ENCODE data around the gene AHSP. TPM values are rescaled to one million over a fixed set of nuclear protein-coding genes. Genes with fewer than 3 reads are reported as not detected.
"Not testable (repeated sequence)": the region's sequence is repeated elsewhere in the genome, so short reads cannot be mapped to it uniquely, and the experiment has no call there.

The AHSP gene
- total RNA-seq, 1 donor from 2014 or later: not detected

- no peak for FAIRE-seq
- TF ChIP-seq CTCF (IDR thresholded peaks at IDR 0.05; ENCODE audit: insufficient read depth, low read length, severe bottlenecking): no peak
- H3K27me3 ChIP-seq (ENCODE audit: control insufficient read depth, insufficient read depth, low read length): no peaks in the 10 kb centered on the region
- DNase-seq (ENCODE audit: low read depth): no peak
- no peak overlapping the region for H3K4me3 ChIP-seq (ENCODE audit: low read depth, low read length)
- peaks cover 24% of the 10 kb centered on the region for H3K36me3 ChIP-seq (ENCODE audit: control insufficient read depth, insufficient read depth, low read length)
These were observed 31.0 kb upstream of the AHSP start for GRCh38 chr16:31496670-31497069.

GRCh38 chr16:31498493-31498892, 29.2 kb upstream of the AHSP start:
- Histone ChIP-seq H3K36me3 (ENCODE audit: control insufficient read depth, insufficient read depth, low read length) (peaks cover 19% of the 10 kb centered on the region), H3K27me3 (ENCODE audit: control insufficient read depth, insufficient read depth, low read length) (no peaks in the 10 kb centered on the region), H3K4me3 (ENCODE audit: low read depth, low read length) (no peak overlapping the region)
- TF ChIP-seq CTCF (IDR thresholded peaks at IDR 0.05; ENCODE audit: insufficient read depth, low read length, severe bottlenecking): no peak
- no peak for DNase-seq (ENCODE audit: low read depth)
- no peak for FAIRE-seq

- H3K27me3 ChIP-seq (ENCODE audit: control insufficient read depth, insufficient read depth, low read length): no peaks in the 10 kb centered on the region
- TF ChIP-seq CTCF (IDR thresholded peaks at IDR 0.05; ENCODE audit: insufficient read depth, low read length, severe bottlenecking): no peak
- FAIRE-seq (no peak), DNase-seq (ENCODE audit: low read depth) (no peak)
- no peak overlapping the region for H3K4me3 ChIP-seq (ENCODE audit: low read depth, low read length)
- peaks cover 15% of the 10 kb centered on the region for H3K36me3 ChIP-seq (ENCODE audit: control insufficient read depth, insufficient read depth, low read length)
These were observed 27.8 kb upstream of the AHSP start for GRCh38 chr16:31499928-31500327.

- Histone ChIP-seq H3K27me3 (ENCODE audit: control insufficient read depth, insufficient read depth, low read length) (no peaks in the 10 kb centered on the region), H3K36me3 (ENCODE audit: control insufficient read depth, insufficient read depth, low read length) (peaks cover 17% of the 10 kb centered on the region), H3K4me3 (ENCODE audit: low read depth, low read length) (no peak overlapping the region)
- no peak for TF ChIP-seq CTCF (IDR thresholded peaks at IDR 0.05; ENCODE audit: insufficient read depth, low read length, severe bottlenecking)
- no peak for DNase-seq (ENCODE audit: low read depth)
- no peak for FAIRE-seq
These were observed 26.3 kb upstream of the AHSP start for GRCh38 chr16:31501226-31501965.

GRCh38 chr16:31501966-31502348, 25.7 kb upstream of the AHSP start:
- no peak for FAIRE-seq
- TF ChIP-seq CTCF (IDR thresholded peaks at IDR 0.05; ENCODE audit: insufficient read depth, low read length, severe bottlenecking): no peak
- H3K36me3 ChIP-seq (ENCODE audit: control insufficient read depth, insufficient read depth, low read length): peaks cover 15% of the 10 kb centered on the region

GRCh38 chr16:31502981-31503380, 24.7 kb upstream of the AHSP start:
- no peak for DNase-seq (ENCODE audit: low read depth)
- H3K4me3 ChIP-seq (ENCODE audit: low read depth, low read length): no peak overlapping the region

More at GRCh38 chr16:31501966-31502348, 25.7 kb upstream of the AHSP start:
- Histone ChIP-seq H3K4me3 (ENCODE audit: low read depth, low read length) (no peak overlapping the region), H3K27me3 (ENCODE audit: control insufficient read depth, insufficient read depth, low read length) (no peaks in the 10 kb centered on the region)
- no peak for DNase-seq (ENCODE audit: low read depth)

GRCh38 chr16:31503555-31503954, 24.1 kb upstream of the AHSP start:
- H3K4me3 ChIP-seq (ENCODE audit: low read depth, low read length); H3K27me3 ChIP-seq (ENCODE audit: control insufficient read depth, insufficient read depth, low read length); DNase-seq (ENCODE audit: low read depth); FAIRE-seq; H3K36me3 ChIP-seq (ENCODE audit: control insufficient read depth, insufficient read depth, low read length): not testable (repeated sequence)

More at GRCh38 chr16:31502981-31503380, 24.7 kb upstream of the AHSP start:
- H3K27me3 ChIP-seq (ENCODE audit: control insufficient read depth, insufficient read depth, low read length): no peaks in the 10 kb centered on the region
- FAIRE-seq: no peak
- peaks cover 12% of the 10 kb centered on the region for H3K36me3 ChIP-seq (ENCODE audit: control insufficient read depth, insufficient read depth, low read length)
- no peak for TF ChIP-seq CTCF (IDR thresholded peaks at IDR 0.05; ENCODE audit: insufficient read depth, low read length, severe bottlenecking)
